ENCODE data around the gene TSACC. TPM values are rescaled to one million over a fixed set of nuclear protein-coding genes. Genes with fewer than 3 reads are reported as not detected.
A peak's percentile ranks its signal among the peaks of the same experiment; 100 is the strongest.

TSACC gene
- total RNA-seq, 4 donors from 2014 or later = not detected

- H3K9me3 ChIP-seq = no peaks in the 10 kb centered on the region
- no peaks in the 10 kb centered on the region for H3K36me3 ChIP-seq
- DNase-seq = no peak
- WGBS, 2 donors = 80 to 82% methylated on average over 4 of the region's 6 CpGs
- H3K27me3 ChIP-seq = peaks cover 0 to 56% (median 4%) of the 10 kb centered on the region in 4 donors
- intact Hi-C loops (cut with DNase I) = loop anchor here (10.0 kb wide), 1 partner anchor 228 kb away; the partner anchor contains the start of gene HAPLN2
- TF ChIP-seq POLR2A (IDR thresholded peaks at IDR 0.05) (no peak), CTCF (IDR thresholded peaks at IDR 0.05) (no peak)
- peaks cover 0 to 10% (median 6%) of the 10 kb centered on the region in 3 donors for H3K4me1 ChIP-seq
- no peak overlapping the region for H3K4me3 ChIP-seq
- H3K27ac ChIP-seq = no peak overlapping the region
Observed at GRCh38 chr1:156386134-156386901, 48.0 kb downstream of the TSACC start.

- DNase-seq = no peak
- no peak overlapping the region for H3K27ac ChIP-seq
- H3K36me3 ChIP-seq = no peaks in the 10 kb centered on the region
- peaks cover 0 to 65% (median 5%) of the 10 kb centered on the region in 4 donors for H3K27me3 ChIP-seq
- no peak overlapping the region for H3K4me3 ChIP-seq
- H3K4me1 ChIP-seq = peaks cover 0 to 10% (median 6%) of the 10 kb centered on the region in 3 donors
- H3K9me3 ChIP-seq = no peaks in the 10 kb centered on the region
- intact Hi-C loops (cut with DNase I) = loop anchor here (10.0 kb wide), 1 partner anchor 228 kb away; the partner anchor contains the start of gene HAPLN2
- WGBS, 2 donors = 86 to 92% methylated on average over 5 to 8 of the region's 8 CpGs
- TF ChIP-seq POLR2A (IDR thresholded peaks at IDR 0.05) = no peak
- no peak for TF ChIP-seq CTCF (IDR thresholded peaks at IDR 0.05)
Observed at GRCh38 chr1:156386949-156387869, 48.9 kb downstream of the TSACC start.

- intact Hi-C loops (cut with DNase I) = loop anchor here (10.0 kb wide), 1 partner anchor 227 kb away; the partner anchor contains the start of gene HAPLN2
- WGBS, 2 donors = 39 to 80% methylated on average over 1 to 9 of the region's 15 CpGs
- no peak for TF ChIP-seq CTCF (IDR thresholded peaks at IDR 0.05)
- TF ChIP-seq POLR2A (IDR thresholded peaks at IDR 0.05) = no peak
- H3K4me3 ChIP-seq = no peak overlapping the region
- no peaks in the 10 kb centered on the region for H3K36me3 ChIP-seq
- no peak for DNase-seq
- peaks cover 0 to 71% (median 5%) of the 10 kb centered on the region in 4 donors for H3K27me3 ChIP-seq
- no peak overlapping the region for H3K27ac ChIP-seq
- H3K9me3 ChIP-seq = no peaks in the 10 kb centered on the region
- peaks cover 0 to 10% (median 6%) of the 10 kb centered on the region in 3 donors for H3K4me1 ChIP-seq
Observed at GRCh38 chr1:156387870-156388173, 49.5 kb downstream of the TSACC start.

- H3K9me3 ChIP-seq = no peaks in the 10 kb centered on the region
- H3K27me3 ChIP-seq = peaks cover 0 to 75% (median 5%) of the 10 kb centered on the region in 4 donors
- WGBS, 2 donors = 33 to 46% methylated on average over 10 to 11 of the region's 73 CpGs
- peaks cover 0 to 10% (median 6%) of the 10 kb centered on the region in 3 donors for H3K4me1 ChIP-seq
- intact Hi-C loops (cut with DNase I) = loop anchor here (10.0 kb wide), 1 partner anchor 226 kb away; the partner anchor contains the start of gene HAPLN2
- no peaks in the 10 kb centered on the region for H3K36me3 ChIP-seq
- DNase-seq = no peak
- H3K27ac ChIP-seq = no peak overlapping the region
- TF ChIP-seq POLR2A (IDR thresholded peaks at IDR 0.05) = no peak
- TF ChIP-seq CTCF (IDR thresholded peaks at IDR 0.05) = no peak
- peak overlapping the region in 2 of 4 donors; percentile 11 to 43 for H3K4me3 ChIP-seq
Observed at GRCh38 chr1:156388174-156389137, 50.1 kb downstream of the TSACC start.
